ENCODE measurements around the gene ITGA3.

The ITGA3 gene

DNA sequence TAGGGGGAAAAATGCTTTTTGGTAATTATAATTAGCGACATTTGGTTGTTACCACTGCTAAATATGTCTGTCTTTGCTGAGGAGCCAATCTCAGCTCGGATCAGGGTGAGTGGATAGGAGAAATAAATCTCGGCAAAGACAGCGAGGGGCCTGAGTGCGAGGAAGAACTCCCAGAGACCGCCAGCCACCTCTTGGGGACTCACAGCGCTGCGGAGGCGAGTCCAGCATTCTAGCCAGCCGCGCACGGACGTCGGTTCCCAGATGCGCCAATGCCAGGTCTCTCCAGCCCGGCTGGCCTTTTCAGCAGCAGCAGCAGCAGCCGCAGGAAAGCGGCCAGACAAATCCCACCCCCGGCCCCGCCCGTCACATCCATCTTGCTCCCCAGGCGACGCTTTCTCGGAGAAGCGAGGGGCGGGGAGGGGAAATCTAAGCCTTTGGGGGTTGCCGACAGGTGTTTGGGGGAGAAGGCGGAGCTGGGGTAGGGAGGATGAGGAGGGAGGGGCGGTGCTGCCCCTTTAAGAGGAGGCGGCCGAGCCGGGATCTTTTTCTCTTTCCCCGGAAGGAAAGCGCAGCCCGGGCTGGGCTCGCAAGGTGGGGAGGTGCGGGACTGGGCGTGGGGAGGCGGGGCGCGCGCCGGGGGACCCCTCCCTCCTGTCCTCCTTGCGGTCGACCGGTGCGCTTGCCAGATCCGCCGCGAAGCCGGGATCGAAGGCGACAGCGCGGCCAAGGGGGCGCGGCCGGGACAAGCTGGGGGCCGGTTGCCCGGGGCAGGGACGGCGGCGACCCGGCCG, at the start of gene ITGA3:
Gene ITGA3 (plus strand): TSS at position 685 of the 791 bp plus-strand sequence. CDS start 330 bp downstream, outside the sequence.
- DNase-seq = no peak

DNA sequence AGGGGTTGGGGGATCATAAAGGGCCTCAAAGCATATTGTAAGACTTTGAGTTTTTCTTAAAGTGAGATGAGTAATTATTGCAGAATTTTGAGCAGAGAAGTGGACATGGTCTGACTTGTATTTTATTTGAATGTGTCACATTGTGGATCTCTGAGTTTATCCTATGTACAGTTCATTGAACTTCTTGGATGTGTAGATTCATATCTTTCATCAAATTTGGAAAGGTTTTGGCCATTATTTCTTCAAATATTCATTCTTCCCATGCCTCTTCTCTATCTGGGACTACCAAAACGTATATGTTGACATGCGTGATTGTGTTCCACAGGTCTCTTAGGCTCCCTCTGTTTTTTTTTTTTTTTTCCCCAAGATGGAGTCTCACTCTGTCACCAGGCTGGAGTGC, 46.6 kb upstream of the ITGA3 start:
- DNase-seq = no peak

DNA sequence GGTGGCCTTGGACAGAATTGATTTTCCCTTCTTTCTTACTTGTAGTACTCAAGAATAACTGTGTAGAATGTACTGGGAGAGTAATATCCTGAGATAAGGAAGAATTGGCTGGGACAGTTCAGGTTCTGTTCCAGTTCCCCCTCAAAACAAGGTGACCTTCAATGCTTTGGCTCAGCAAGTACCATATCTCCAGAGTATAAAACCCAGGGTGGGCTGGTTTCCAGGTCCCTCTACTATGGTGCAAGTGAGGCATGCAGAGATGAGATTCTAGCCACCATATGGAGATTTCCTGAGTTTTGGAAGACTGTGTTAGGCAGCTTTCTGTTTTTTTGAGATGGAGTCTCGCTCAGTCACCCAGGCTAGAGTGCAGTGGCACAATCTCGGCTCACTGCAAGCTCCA, 42.8 kb upstream of the ITGA3 start:
- DNase-seq = no peak

- DNase-seq = no peak
Measured at GRCh38 chr17:50014471-50015088, 41.3 kb upstream of the ITGA3 start.

GRCh38 chr17:50015146-50015545, 40.8 kb upstream of the ITGA3 start:
- no peak for DNase-seq

- DNase-seq = no peak
Measured at GRCh38 chr17:50018909-50019308, 37.0 kb upstream of the ITGA3 start.

DNA sequence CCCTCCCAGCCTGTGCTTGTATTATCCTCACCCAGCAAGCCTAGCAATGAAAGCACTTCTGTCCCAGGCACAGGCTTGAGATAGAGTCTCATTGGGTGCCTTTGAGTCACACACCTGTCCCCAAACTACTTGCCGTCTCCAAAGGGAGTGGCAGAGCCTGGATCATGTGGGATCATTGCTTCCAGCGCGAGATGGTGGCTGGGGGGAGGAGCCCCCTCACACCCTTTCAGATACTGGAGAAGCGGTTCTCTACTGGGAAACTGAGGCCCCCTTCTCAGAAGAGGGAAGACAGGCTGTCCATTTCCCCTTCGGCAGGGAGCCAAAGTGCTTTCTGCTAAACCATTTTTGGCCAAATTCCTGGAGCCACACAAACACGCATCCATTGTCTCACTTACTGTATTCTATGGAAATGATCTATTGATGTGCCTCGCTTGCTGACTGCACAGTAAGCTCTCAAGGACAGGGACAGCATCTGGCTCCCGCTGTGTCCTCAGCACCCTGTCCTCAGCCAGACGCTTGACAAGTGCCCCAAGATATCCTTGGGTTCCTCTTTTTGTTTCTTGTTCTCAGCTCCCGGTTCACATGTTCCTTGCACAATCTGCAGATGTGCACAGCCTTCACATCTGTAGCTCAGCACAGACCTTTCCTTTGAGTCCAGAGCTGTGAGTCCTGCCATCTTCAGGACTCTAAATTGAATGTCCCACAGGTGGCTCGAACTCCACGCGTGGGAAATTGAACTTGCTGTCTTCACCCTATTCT, 34.9 kb upstream of the ITGA3 start:
- no peak for DNase-seq

DNA sequence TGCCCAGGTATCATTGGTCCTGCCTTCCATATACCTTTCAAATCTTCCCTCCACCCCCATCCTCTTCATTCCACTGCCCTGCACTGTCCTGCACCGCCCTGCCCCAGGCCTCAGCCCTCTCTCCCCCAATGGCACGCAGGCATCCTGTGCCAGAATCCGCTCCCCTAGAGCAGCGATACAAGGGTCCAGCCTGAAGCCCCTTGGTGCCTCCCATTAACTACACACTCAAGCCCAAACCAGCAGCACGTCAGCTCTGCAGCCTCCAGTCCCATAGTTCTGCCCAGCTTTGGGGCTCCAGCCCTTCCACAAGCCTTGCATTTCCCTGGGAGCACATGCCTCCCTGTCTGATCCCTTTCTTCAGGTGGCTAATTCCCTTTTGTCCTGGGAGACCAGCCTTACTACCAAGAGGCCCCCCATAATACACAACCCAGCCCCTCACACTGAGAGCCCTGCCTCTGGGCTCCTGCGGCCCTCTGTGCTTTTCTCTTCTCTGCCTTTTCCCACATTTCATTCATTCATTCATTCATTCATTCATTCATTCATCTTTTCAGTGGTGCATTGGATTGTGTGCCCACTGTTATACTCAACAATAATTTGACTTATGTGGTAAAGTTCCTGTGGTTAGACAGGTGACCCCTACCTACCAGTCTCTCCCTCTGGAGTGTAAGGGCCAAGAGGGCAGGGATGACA, 34.1 kb upstream of the ITGA3 start:
- no peak for DNase-seq

DNA sequence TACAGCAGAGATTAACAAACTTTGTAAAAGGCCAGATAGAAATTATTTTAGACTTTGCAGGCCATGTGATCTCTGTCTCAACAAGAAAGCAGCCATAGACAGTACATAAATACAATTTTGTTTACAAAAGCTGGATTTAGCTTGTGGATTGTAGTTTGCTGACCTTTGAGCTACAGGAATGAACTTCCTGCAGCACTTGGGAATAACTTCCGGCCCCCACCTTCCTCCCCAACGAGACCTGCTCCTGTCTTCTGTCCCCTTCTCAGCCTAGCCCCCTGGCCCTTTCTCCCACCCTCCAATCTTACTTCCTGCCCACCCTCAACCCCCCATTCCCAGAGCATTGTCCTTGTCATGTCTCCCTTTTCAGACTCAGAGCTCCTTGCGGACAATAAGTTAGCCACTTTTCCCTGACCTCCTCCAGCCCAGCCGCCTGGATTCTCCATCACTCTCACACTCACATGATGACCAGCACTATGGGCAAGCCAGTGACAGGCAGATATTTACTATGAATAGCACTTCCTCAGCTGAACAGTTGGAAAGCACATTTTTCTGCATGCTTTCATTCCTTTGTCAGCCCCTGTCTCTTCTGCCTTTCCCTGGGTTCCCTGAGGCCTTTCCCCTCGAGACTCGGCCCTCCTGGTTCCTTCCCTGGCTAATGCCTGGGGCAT, 33.3 kb upstream of the ITGA3 start:
- no peak for DNase-seq

DNA sequence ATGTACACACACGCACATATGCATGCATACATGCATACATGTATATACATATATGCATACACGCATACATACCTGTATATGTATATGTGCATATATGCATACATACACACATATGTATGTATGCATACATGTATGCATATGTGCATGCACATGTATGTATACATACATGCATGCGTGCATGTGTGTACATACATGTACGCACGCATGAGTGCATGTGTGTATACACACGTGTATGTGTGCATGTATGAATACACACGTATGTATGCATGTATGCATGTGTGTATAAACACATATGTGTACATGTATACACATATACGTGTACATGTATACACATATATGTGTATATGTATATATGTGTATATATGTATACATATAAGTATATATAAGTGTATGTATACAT, 32.4 kb upstream of the ITGA3 start:
- no peak for DNase-seq

- no peak for DNase-seq
Measured at GRCh38 chr17:50024808-50025207, 31.1 kb upstream of the ITGA3 start.

- DNase-seq = no peak
Measured at GRCh38 chr17:50026046-50026675, 29.7 kb upstream of the ITGA3 start.

DNA sequence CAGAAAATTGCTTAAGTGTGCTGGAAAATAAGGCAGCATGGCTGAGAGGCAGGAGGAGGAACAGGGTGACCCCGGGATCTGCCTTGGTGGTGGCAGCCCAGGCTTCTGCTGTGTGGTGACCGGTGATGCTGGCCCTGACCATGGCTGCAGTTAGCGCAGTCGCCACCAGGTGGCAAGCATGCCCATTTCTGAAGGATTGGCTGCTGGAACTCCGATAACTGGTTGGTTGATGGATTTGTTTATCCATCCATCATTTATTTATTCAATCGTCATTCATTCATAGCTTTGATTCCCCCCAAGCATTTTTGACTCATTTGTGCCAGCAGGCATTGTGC, 29.1 kb upstream of the ITGA3 start:
- DNase-seq = no peak

DNA sequence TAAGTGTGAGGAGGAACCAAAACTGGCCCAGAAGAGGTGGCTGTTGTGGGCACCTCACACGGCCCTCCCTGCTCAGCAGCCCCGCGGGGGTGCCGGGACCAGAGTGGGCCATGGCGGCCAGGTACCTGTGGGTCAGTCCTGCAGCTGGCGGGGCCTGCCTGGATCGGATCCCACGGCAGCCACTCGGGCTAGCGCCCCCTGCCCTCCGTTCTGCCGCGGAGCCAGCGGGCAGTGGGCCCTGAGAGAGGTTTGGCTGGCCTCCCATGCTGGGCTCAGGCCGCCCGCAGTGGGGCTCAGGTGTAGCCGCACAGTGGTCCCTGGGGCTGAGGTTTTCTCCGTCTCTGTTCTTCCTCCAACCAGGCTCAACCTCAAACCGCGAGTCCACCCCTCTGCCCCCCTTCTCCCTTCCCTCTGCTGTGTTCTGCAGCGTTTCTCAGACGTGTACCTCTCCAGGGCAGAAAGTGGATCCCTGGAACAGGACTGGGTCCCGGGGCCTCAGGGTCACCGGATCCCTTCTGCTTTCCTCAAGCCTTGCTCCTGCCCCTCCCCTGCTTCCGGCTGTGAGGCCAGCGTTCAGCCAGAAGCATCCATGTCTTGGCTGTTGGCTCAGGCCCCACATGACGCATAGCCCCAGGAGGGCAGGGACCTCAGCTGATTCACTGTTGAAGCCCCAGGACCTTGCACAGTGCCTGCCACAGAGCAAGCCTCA, 28.6 kb upstream of the ITGA3 start:
- DNase-seq = no peak

GRCh38 chr17:50027881-50028735, 27.8 kb upstream of the ITGA3 start:
- DNase-seq = no peak

DNA sequence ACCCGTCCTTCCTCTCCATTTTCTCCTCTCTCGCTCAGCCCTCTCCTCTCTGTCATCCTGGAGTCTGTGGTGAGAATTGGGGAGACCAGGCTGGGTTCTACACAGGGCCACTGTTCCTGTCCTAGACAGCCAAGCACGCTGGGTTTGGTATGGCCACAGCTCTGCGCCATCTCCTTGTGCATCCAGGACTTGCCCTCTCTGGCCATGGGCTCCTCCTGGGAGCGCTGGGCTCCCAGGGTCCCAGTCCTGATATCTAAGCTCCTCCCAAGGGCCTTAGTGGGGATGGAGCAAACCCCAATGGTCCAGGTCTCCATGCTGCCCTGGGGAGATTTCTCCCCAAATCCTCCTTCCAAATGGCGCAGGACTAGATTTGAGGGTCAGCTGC, 27.2 kb upstream of the ITGA3 start:
- DNase-seq = no peak

- DNase-seq = no peak
Measured at GRCh38 chr17:50029185-50029584, 26.7 kb upstream of the ITGA3 start.

DNA sequence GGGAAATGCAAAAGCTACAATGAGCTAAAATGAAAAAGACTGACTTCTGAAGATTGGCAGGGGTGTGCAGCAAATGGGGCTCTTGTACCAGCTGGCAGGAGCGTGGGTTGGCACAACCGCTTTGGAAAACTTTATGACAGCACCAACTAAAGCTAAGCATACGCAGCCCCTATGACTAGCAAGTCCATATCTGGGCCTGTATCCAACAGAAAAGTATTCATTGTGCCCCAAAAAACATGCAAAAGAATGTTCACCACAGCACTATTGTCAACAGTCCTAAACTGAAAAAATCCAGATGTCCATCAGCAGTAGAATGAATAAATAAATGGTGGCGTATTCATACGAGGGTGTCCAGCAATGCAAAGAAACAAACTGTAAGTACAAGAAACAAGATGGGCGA, 22.6 kb upstream of the ITGA3 start:
- no peak for DNase-seq

DNA sequence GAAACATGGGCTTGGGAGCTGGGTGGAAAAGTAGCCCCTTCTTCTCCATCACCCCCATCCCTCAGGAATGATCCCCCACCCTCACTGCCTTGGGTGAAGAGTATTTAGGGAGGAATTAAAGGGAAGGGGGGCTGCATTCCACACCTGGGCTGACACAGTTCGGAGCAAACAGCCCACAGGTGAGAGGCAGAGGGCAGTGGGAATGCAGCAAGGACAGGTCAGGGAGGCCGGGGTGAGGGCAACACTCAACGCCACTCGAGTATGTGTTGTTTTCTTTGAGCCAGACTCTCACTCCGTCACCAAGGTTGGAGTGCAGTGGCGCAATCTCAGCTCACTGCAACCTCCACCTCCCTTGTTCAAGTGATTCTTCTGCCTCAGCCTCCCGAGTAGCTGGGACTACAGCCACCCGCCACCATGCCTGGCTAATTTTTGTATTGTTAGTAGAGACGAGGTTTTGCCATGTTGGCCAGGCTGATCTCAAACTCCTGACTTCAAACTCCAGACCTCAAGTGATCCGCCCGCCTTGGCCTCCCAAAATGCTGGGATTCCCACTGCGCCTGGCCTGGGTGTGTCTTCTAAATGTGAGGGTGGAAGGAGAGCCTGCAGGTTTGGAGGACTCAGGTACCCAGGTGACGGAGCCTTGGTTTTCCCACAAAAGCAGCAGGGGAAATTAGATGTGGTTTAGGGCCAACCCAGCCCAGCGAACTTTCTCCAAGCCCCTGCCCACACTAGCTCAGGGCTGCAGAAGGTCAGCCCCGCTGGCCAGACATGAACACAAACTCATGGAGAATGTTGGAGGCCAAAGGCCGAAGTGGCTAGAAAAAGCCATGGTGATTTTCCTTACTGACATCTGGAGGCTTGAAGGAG, 21.2 kb upstream of the ITGA3 start:
- DNase-seq = no peak

DNA sequence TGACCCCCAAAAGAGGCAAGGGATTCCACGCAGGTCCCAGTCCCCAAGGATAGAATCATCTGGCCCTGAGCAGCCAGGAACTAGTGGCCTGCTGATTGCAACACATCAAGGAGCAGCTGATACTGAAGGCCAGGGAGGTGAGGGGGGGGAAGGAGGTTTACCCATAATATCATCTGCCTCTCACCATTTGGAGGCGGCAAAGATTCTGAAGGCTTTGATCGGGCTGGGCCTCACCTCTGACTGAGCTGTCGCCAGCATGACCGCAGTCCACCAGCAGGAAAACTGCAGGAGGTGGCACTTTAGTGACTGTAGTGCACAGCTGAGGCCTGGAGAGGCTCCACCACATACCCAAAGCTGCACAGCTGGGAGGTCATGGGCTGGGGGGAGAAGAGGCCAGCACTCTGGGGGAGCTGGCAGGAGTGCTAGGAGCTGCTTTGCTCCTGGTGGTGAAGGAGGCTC, 20.5 kb upstream of the ITGA3 start:
- DNase-seq = no peak
